Measurements from ENCODE around the gene ATP1A1. TPM values are rescaled to one million over a fixed set of nuclear protein-coding genes. Genes with fewer than 3 reads are reported as not detected.

Gene ATP1A1
- polyA plus RNA-seq, 2 of the 4 experiments (the other 2 are of a cell fraction), result 119 to 171 TPM

DNA sequence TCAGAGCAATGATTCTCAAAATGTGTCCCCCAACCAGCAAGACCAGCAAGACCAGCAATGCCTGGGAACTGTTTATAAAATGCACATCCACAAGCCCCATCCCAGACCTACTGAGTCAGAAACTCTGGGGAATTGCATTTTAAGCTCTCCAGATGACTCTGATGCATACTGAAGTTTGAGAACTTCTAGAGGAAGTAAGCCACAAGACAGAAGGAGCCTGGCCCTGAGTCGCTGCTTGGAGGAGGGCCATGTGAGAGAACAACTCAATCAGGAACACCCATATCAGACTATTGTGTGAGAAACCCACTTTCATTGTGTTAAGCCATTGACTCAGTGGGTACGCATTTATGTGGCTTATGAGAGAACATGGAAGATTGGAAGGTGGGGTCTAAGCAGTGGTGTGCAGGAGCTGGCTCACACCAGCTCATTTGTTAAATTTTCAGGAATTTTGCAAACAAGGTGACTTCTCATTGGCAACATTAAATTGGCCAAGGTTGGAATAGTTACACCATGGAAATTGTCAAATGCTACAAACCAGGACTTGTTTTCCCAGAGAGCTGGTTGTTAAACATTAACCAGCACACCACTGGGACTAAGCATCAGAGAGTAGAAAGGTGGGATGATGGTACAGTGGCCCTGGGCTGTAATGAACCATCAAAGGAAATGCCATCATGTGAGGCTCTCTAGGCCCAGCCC lies 38.9 kb downstream of the ATP1A1 start:
- FAIRE-seq (no peak), ATAC-seq (no peak), DNase-seq (ENCODE audit: low read depth in 1 of 2, low spot score in 1 of 2) (no peak)
- Histone ChIP-seq H3K4me2 (no peak overlapping the region), H3K27ac (no peak overlapping the region), H3K4me3 (no peak overlapping the region), H3K9me3 (no peaks in the 10 kb centered on the region), H3K4me1 (no peaks in the 10 kb centered on the region)
- ChIA-PET CTCF (interaction anchor here (0.7 kb wide), 1 partner anchor 73 kb away, joined by 3 read pairs; no protein-coding TSS in a partner anchor), POLR2A (no interaction called here)
- 84% methylated on average over 2 of the region's 2 CpGs for WGBS (ENCODE audit: missing lambda C conversion rate)
- TF ChIP-seq, protein P1, sequence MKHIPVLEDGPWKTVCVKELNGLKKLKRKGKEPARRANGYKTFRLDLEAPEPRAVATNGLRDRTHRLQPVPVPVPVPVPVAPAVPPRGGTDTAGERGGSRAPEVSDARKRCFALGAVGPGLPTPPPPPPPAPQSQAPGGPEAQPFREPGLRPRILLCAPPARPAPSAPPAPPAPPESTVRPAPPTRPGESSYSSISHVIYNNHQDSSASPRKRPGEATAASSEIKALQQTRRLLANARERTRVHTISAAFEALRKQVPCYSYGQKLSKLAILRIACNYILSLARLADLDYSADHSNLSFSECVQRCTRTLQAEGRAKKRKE (CRISPR knock-in tag; IDR thresholded peaks at IDR 0.05; ENCODE audit: low read depth), result no peak
- TF ChIP-seq, protein P2, sequence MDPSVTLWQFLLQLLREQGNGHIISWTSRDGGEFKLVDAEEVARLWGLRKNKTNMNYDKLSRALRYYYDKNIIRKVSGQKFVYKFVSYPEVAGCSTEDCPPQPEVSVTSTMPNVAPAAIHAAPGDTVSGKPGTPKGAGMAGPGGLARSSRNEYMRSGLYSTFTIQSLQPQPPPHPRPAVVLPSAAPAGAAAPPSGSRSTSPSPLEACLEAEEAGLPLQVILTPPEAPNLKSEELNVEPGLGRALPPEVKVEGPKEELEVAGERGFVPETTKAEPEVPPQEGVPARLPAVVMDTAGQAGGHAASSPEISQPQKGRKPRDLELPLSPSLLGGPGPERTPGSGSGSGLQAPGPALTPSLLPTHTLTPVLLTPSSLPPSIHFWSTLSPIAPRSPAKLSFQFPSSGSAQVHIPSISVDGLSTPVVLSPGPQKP (IDR thresholded peaks at IDR 0.05; ENCODE audit: low read depth, low read length), result no peak
- TF ChIP-seq CBX2 (IDR thresholded peaks at IDR 0.05; ENCODE audit: borderline replicate concordance, low read depth) (no peak), EP300 (IDR thresholded peaks at IDR 0.05) (no peak), PHF8 (IDR thresholded peaks at IDR 0.05; ENCODE audit: borderline replicate concordance, low read depth) (no peak)

DNA sequence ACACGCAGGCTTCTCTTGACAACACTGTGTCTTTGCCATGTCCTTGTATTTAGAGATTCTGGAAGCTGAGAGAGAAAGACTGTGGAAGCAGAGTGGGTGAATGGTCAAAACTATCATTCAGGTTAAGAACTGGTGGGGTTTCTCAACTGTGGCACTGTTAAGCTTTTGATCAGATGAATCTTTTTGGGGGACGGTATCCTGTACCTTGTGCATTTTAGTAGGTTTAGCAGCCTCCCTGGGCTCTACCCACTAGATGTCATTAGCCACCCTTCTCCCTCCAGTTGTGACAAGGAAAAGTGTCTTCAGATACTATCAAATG lies 39.4 kb downstream of the ATP1A1 start:
- no peak for DNase-seq (ENCODE audit: low read depth in 1 of 2, low spot score in 1 of 2)
- POLR2A ChIA-PET, result no interaction called here
- 91% methylated on average over 2 of the region's 2 CpGs for WGBS (ENCODE audit: missing lambda C conversion rate)

DNA sequence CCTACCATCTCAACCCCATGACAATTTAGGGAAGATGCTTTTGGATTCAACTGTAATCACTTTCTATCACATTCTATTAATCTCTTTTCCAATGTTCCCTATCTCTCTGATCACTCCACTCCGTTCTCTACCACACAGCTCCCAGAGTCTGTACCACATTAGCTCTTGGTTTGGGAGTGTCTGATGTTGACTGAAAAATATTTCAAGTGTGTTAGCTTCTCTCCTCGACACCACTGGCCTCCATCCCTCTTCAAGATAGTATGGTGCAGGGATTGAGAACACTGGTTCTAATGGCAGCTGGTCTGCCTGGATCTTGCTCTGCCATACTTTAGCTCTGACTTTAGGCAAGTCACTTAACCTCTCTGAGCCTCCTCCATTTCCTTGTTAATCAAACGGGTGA lies 39.9 kb downstream of the ATP1A1 start:
- no peak overlapping the region for H3K4me2 ChIP-seq
- 88% methylated on average over 3 of the region's 3 CpGs for WGBS (ENCODE audit: missing lambda C conversion rate)
- no peak for DNase-seq (ENCODE audit: low read depth in 1 of 2, low spot score in 1 of 2)
- no peak for ATAC-seq
- H3K4me1 ChIP-seq, result no peaks in the 10 kb centered on the region
- no peak overlapping the region for H3K27ac ChIP-seq
- ChIA-PET CTCF (no interaction called here), POLR2A (no interaction called here)
- H3K4me3 ChIP-seq, result no peak overlapping the region
- no peaks in the 10 kb centered on the region for H3K9me3 ChIP-seq
- no peak for FAIRE-seq
- TF ChIP-seq PHF8 (IDR thresholded peaks at IDR 0.05; ENCODE audit: borderline replicate concordance, low read depth) (no peak), GATA3 (IDR thresholded peaks at IDR 0.05; ENCODE audit: borderline replicate concordance) (no peak), FOSB (CRISPR knock-in tag; IDR thresholded peaks at IDR 0.05) (no peak), HOXA7 (CRISPR knock-in tag; IDR thresholded peaks at IDR 0.05) (no peak), CBX8 (IDR thresholded peaks at IDR 0.05) (no peak), NFE2L2 (conservative IDR thresholded peaks at IDR 0.05; ENCODE audit: low read length) (no peak)

More for the DNA sequence above, 39.4 kb downstream of the ATP1A1 start:
- no peak overlapping the region for H3K27ac ChIP-seq
- no peaks in the 10 kb centered on the region for H3K9me3 ChIP-seq
- H3K4me2 ChIP-seq, result no peak overlapping the region
- no peaks in the 10 kb centered on the region for H3K4me1 ChIP-seq
- CTCF ChIA-PET, result no interaction called here
- no peak for FAIRE-seq
- no peak overlapping the region for H3K4me3 ChIP-seq
- TF ChIP-seq SMC3 (IDR thresholded peaks at IDR 0.05), result no peak
- no peak for TF ChIP-seq JUN (IDR thresholded peaks at IDR 0.05)
- TF ChIP-seq MAZ (IDR thresholded peaks at IDR 0.05; ENCODE audit: borderline replicate concordance, low read depth, low read length), result no peak
- TF ChIP-seq, protein P3, sequence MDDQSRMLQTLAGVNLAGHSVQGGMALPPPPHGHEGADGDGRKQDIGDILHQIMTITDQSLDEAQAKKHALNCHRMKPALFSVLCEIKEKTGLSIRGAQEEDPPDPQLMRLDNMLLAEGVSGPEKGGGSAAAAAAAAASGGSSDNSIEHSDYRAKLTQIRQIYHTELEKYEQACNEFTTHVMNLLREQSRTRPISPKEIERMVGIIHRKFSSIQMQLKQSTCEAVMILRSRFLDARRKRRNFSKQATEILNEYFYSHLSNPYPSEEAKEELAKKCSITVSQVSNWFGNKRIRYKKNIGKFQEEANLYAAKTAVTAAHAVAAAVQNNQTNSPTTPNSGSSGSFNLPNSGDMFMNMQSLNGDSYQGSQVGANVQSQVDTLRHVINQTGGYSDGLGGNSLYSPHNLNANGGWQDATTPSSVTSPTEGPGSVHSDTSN (IDR thresholded peaks at IDR 0.05), result no peak
- TF ChIP-seq ESRRA (IDR thresholded peaks at IDR 0.05; ENCODE audit: borderline replicate concordance, low read length), result no peak
- no peak for TF ChIP-seq CHD2 (IDR thresholded peaks at IDR 0.05; ENCODE audit: low read length, partially characterized antibody)
- TF ChIP-seq NR3C1 (IDR thresholded peaks at IDR 0.05), result no peak
- TF ChIP-seq, protein P4, sequence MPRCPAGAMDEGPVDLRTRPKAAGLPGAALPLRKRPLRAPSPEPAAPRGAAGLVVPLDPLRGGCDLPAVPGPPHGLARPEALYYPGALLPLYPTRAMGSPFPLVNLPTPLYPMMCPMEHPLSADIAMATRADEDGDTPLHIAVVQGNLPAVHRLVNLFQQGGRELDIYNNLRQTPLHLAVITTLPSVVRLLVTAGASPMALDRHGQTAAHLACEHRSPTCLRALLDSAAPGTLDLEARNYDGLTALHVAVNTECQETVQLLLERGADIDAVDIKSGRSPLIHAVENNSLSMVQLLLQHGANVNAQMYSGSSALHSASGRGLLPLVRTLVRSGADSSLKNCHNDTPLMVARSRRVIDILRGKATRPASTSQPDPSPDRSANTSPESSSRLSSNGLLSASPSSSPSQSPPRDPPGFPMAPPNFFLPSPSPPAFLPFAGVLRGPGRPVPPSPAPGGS (IDR thresholded peaks at IDR 0.05), result no peak
- no peak for TF ChIP-seq RARB (CRISPR knock-in tag; IDR thresholded peaks at IDR 0.05)
- no peak for TF ChIP-seq SREBF2 (IDR thresholded peaks at IDR 0.05)
- TF ChIP-seq CHD4 (IDR thresholded peaks at IDR 0.05; ENCODE audit: borderline replicate concordance), result no peak
- no peak for TF ChIP-seq KDM5A (IDR thresholded peaks at IDR 0.05)
- no peak for TF ChIP-seq CBX2 (IDR thresholded peaks at IDR 0.05; ENCODE audit: borderline replicate concordance, low read depth)
- TF ChIP-seq GATA3 (IDR thresholded peaks at IDR 0.05; ENCODE audit: borderline replicate concordance), result no peak
- ATAC-seq, result no peak

Data from A549 (cell line).